HG02763 (cell line): ENCODE measurements around the gene FAAP100.
"Not testable (repeated sequence)": the region's sequence is repeated elsewhere in the genome, so short reads cannot be mapped to it uniquely, and the experiment has no call there.

Source experiments
- ATAC-seq: cut with Tn5 transposase; IDR thresholded peaks from one replicate; pipeline ENCODE4 v1.9.1; 2021; ENCODE audit warnings: mild to moderate bottlenecking, moderate library complexity; ENCODE audit not compliant: unreplicated experiment

FAAP100 gene

DNA sequence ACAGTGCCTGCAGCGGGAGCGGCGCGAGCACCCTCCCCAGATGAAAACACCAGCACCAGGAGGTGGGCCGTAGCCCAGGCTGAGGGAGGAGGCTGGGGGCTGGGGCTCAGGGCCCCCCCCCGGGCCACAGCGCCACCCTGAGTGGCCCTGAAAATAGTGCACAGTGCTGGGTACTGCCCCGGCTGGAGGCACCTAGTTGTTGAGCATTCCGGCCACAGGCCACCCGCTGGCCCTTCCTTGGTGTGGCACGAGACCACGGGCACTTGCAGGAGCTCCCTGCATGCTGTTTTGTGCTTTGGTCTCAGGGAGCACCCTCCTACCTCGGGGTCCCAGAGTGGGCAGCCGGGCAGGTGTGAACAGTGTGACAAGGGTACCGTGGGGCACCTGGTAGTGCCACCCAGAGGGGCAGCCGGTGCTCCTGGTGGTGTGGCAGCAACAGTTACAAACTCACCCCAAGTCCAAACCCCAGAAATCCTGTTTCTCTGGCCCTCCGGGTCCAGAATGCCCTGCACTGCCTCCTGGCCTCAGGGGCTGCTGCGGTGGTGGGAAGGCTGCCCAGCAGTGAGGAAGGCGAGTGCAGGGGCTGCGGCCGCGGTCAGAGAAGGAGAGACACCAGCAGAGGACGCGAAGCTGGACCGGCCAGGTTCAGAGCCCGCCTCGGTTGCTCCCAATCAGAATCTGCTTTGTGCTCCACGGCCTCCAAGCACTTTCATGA is 12.0 kb downstream of the FAAP100 start:
- ATAC-seq: no peak

DNA sequence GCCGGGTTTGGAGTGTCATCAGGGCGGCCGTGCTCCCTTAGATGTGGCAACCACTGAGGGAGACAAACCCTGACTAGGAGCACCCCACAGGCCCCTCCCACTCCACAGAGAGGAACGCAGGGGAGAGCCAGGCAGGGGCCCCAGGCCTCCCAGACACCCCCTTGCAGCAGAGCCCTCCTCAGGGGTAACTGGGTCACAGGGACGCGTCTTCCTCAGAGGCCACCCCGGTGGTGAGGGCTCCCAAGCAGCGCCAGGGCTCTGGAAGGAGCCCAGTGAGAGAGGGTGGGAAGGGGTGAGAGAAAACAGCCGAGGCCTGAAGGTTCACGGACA is 12.6 kb downstream of the FAAP100 start:
- no peak for ATAC-seq

DNA sequence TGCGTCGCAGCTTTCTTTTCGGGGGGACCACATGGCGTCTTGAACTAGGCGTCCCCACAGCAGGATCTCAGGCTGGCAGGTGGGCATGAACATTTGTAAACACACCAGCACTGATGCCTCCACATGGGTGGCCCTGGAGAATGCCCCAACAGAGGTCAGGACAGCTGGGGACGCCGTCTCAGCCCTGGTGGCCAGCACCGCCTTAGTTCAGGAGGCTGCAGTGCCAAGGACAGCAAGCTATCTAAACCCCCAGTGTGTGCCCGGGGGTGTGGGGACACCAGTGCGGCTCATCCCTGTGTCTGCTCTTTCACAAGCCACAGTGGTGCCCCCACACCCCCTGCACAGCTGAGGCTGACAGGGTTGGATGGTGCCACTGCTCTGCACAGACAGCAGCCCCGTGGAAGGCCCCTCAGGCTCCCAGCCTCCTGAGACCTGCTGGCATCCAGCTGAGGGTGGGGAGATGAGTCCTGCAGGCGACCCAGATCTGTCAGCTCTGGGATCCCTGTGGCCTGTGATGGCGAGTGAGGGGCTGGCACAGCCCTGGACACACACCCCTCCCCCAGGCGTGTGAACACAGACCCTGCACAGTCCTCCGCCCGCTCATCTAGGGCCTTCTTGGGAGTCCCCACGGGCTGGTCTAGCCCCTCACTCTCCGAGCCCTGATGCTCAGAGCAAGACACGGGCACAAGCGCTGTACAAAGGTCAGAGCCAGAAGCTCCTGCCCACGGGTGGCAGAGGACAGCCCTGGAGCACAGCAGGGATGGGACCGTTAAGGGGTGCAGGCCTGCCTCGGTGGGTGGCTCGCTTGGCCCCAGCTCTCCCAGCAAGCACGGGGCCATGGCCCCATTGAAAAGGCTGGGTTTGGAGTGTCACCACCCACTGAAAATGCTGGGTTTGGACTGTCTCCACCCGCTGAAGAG is 13.2 kb downstream of the FAAP100 start:
- no peak for ATAC-seq

DNA sequence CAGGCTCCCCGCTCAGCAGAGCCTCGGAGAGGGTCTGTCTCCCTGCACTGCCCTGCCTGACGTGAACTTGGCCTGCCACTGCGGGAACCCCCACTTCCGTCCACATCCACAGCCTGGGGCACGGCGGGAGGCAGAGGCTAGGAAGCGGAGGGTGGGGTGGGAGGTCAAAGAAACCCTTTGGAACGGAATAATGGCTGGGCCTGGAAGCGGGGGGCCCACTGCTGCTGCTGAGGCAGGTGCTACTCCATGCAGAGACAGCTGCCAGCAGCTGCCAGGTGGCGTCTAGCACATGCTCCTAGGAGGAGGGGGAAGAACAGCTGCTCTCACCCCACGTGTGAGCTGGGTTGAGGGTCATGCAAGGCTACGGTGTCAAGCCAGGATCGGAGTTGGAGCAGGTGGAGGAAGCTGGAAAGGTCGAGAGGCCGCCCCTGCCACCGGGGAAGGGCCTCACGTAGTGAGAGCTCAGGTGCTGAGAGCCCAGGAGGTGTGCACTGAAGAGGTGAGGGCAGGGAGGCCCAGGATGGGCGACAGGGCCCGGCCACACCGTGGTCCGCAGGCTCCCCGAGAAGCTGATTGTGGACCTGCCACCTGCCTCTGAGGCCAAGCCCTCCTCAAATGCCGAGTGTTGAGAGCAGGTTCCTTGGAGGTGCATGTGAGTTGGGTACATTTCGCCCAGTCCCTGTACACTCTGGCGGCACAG is 14.1 kb downstream of the FAAP100 start:
- no peak for ATAC-seq

DNA sequence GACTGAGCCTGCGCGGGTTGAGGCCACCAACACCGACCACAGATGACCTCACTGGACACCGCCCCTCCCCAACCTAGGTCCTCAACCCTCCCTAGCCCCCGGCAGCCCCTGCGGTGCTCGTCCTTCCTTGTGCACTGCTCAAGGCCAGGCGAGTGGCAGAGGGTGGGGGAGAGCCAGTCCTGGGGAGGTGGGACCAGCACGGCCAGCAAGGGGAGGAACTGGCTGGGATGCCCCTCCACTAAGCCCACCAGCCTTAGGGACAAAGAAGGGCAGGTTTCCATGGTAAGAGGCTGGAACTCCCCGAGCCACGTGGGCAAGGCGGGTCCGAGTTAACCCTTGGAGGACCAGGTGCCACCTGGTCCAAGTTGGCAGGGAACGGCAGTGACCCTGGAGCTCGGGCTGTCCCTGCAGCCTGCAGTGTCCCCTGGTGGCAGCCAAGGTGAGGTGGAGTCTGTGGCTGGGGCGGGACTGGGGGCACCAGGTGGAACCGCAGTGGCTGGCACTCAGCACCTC is 14.8 kb downstream of the FAAP100 start:
- ATAC-seq: no peak

DNA sequence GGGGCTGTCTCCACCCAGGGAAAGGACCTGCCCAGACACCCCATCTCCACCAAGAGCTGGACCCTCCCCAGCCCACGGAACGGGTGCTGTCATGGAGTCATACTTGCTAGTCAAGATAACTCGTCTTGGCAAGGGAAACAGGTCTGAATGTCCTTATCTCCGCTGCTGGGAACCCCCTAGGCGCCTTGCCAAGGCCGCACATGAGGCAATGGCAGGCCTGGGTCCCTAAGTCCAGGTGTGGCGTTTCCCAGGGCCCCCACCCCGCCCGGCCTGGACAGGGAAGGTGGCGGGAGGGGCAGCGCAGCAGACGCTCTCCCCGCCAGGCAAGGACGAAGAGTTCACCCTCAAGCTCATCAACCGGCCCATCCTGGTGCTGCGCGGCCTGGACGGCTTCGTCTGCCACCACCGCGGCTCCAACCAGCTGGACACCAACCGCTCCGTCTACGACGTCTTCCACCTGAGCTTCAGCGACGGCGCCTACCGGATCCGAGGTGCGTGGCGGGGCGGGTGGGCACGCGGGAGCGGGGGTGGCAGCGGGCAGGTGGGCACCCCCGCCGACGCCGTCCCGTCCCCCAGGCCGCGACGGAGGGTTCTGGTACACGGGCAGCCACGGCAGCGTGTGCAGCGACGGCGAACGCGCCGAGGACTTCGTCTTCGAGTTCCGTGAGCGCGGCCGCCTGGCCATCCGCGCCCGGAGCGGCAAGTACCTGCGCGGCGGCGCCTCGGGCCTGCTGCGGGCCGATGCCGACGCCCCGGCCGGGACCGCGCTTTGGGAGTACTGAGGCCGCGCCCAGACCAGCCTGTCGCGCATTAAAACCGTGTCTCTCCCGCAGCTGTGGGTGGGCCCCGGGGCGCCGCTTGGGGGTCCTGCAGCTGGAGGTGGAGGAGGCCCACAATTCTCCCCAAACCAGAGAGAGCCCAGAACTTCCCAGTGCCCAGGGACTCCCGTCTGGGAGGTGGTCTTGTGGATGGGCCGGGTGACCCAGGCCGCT is 15.6 kb downstream of the FAAP100 start:
- no peak for ATAC-seq

DNA sequence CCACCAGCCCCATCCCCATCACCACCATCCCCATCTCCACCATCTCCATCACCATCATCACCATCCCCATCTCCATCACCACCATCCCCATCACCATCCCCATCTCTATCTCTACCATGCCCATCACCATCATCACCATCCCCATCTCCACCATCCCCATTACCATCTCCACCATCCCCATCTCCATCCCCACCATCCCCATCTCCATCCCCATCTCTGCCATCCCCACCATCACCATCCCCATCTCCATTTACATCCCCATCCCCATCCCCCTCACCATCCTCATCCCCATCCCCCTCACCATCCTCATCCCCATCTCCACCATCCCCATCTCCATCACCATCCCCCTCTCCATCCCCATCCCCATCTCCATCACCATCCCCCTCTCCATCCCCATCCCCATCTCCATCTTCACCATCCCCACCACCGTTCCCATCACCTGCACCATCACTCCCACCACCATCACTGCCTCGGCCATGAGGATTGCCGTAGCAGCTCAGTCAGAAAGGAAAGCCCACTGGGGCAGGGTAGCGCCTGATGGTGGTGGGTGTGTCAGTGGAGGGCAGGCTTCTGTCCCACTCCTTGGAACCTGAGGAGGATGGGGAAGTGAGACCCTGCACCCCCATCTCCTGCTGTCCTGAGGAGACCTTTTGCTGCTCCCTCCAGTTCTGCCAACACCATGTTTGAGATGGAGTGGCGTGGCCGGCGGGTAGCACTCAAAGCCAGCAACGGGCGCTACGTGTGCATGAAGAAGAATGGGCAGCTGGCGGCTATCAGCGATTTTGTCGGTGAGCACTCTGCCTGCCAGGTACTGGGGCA is 16.5 kb downstream of the FAAP100 start:
- no peak for ATAC-seq

DNA sequence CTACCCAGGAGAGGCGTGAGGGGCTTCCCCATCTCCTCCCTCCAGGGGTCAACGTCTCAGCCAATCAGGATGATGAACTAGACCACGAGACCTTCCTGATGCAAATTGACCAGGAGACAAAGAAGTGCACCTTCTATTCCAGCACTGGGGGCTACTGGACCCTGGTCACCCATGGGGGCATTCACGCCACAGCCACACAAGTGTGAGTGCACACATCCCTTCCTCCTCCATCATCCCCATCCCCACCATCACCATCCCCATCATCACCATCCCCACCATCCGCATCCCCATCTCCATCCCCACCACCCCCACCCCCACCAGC is 17.2 kb downstream of the FAAP100 start:
- ATAC-seq: no peak

DNA sequence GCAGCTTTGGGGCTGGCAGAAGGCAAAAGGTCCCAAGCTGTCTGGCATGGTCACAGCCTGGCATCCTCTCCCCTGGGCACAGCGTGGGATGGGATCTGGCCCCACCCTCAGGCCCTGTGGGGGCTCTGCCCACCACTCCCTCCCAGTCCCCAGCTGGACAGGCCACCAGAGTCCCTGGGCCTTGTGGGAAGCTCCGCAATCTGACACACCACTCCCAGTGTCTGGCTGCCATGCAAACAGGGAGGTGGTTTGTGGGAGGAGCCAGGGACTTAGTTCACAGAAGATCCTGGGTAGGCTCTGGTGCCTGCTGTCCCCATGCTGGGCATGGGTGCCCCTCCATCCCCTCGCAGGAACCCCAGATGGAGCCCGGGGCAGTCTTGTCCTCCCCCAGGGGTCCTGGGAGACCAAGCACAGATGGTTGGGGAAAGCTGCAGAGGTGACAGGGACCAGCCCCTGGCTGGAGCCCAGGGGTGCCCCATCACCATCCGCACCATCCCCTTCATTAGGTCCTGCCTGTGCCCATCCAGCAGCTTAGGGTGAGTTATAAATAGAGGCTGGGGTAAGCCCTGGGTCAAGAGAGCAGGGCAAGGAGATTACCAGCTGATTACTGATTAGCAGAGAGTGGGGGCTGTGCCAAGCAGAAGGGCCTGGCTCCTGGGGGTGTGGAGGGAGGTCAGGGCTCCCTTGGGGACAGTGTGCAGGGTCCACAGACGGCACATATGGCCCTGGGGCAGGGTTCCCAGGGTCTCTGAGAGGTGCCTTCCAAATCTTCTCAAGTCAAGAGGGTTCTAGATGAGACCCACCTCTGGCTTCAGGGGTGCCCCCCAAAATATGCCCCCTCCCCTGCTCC is 17.8 kb downstream of the FAAP100 start:
- ATAC-seq: no peak

DNA sequence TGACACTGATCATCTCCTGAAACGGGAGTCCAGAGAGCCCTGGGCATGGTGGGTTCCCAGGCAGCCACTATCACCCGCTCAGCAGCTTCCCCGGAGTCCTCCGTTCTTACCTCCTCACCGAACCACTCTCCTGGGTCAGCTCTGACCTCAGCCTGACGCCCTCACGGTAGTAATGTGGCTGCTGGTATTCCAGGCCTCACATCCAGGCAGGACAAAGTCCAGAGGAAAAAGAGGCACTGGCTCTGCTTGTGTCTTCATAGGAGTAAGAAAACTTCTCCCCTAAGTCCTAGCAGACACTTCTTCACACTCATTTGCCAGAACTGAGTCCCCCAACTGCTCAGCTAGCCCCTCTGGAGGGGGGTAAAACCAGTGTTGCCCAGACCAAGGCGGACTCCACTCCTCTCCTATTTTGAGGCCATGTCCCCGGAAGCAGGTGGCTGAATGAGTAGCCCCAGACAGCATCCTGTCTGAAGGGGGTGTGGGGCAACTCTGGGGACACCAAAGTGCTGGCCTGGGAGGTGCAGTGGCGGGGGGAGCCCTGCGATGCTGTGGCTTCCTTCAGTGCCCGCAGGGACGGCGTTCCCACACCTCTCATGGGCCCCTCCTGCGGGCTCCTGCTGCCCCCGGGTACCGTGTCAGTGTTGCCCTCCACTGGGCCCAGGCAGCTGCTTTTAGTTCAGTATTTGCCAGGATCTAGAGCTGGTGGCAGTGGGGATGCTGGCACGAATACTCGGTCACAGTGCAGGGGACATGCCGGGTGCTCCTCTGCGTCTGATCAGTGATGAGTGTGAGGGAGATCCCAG is 18.6 kb downstream of the FAAP100 start:
- ATAC-seq: no peak

DNA sequence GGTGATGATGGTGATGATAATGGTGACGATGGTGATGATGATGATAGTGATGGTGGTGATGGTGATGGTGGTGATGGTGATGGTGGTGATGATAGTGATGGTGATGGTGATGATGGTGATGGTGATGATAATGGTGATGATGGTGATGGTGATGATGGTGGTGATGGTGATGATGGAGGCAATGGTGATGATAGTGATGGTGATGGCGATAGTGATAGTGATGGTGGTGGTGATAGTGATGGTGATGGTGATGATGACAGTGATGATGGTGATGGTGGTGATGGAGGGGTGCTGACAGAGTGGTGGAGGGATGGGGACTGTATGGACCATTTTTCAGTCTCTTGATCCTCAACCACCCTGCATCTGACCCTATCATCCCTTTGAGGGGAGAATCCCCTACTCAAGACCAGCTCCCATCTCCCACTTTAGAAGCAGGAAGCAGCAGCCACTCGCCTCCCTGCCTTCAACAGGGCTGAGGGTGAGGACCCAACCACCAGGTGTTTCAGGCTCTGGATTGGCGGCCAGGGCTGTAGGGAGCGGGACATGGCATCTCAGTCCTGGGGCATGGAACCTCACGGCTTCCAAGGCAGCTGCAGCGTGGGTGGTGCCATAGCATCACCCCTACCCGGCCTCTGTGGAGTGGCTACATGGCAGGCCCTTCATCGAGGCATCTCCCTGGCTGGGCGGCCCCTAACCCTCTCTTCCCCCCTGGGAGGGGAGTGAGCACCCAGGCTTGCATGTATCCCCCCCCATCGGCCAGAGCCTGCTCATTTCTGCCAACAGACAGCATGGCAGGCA is 19.5 kb downstream of the FAAP100 start:
- no peak for ATAC-seq

DNA sequence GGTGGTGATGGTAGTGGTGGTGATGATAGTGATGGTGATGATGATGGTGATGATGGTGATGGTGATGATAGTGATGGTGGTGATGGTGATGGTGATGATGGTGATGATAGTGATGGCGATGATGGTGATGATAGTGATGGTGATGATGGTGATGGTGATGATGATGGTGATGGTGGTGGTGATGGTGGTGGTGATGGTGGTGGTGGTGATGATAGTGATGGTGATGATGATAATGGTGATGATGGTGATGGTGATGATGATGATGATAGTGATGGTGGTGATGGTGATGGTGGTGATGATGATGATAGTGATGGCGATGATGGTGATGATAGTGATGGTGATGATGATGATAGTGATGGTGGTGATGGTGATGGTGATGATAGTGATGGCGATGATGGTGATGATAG is 20.2 kb downstream of the FAAP100 start:
- not testable (repeated sequence) for ATAC-seq

DNA sequence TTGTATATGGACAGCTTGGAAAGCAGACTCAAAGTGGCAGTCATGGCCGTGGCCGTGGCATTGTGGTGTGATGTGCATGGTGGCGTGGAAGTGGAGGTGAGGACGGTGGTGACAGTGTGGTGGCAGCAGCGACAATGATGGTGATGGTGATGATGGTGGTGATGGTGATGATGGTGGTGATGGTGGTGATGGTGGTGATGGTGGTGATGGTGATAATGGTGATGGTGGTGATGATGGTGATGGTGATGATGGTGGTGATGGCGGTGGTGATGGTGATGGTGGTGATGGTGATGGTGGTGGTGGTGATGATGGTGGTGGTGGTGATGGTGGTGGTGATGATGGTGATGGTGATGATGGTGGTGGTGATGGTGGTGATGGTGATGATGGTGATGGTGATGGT is 21.1 kb downstream of the FAAP100 start:
- not testable (repeated sequence) for ATAC-seq

DNA sequence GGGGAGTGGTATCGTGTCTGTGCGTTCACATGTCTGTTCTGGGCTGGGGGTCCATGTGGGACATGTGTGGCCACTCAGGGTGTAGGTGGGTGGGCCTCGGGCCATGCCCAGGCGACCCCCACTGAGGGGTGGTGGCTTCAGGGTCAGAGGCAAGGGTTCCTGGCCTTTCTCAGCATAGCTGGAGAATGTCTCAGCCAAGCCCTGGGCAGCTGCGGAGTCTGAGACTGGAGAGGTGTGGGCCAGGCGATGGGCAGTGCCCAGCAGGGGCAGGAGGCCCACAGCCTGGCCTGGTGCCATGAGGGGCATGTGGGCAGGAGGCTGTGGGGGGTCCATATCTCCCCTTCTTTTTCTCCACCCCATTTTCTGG is 22.7 kb downstream of the FAAP100 start:
- ATAC-seq: no peak

DNA sequence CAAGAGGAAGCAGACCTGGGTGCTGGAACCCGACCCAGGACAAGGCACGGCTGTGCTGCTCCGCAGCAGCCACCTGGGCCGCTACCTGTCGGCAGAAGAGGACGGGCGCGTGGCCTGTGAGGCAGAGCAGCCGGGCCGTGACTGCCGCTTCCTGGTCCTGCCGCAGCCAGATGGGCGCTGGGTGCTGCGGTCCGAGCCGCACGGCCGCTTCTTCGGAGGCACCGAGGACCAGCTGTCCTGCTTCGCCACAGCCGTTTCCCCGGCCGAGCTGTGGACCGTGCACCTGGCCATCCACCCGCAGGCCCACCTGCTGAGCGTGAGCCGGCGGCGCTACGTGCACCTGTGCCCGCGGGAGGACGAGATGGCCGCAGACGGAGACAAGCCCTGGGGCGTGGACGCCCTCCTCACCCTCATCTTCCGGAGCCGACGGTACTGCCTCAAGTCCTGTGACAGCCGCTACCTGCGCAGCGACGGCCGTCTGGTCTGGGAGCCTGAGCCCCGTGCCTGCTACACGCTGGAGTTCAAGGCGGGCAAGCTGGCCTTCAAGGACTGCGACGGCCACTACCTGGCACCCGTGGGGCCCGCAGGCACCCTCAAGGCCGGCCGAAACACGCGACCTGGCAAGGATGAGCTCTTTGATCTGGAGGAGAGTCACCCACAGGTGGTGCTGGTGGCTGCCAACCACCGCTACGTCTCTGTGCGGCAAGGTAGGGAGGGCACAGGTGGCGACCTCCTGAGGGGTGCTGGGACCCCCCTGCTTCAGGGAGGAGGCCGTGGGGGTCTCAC is 23.3 kb downstream of the FAAP100 start:
- ATAC-seq: no peak

DNA sequence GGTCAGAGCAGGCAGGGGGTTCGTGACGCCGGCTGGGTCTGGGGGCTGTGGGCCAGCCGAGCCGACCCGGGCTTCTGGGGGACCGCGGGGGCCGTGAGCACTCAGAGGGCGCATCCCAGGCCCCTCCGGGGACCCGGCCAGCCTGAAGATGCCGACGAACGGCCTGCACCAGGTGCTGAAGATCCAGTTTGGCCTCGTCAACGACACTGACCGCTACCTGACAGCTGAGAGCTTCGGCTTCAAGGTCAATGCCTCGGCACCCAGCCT is 23.8 kb downstream of the FAAP100 start:
- ATAC-seq: no peak
